ENCODE measurements around the gene SLC30A9.

DNA sequence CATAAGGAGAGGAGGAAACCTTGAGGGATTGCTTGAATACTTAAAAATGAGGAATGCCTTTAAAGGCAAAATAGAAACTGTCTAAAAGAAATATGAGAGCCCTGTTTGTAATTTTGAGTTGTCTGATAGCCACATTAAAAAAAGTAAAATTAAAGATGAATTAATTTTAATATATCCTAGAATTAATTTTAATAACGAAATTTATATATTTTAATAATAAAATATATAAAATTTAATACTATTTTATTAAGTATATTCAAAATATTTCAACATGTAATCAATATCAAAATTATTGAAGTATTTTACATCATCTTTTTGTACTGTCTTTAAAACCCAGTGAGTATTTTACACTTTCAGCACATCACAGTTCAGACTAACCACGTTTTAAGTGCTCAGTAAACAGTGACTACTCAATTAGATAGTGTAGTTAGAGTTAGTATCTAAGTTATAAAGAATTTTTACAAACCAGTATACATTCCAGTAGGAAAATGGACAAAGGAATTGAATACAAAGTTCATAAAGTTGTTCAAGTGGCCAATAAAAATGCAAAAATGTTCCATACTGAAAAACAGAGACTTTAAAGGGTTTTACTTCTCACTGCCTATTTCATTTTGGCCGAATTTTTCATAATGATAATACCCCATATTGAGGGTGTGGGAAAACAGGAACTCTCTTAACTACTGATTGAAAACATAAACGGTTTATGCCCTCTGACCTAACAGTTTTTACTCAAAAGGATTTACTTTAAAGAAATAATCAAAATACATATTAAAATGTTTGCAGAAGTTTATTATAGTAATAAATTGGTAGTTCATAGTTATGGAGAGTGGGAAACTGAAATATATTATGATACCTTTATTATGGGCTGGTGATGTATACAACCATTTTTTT is 2.9 kb downstream of the SLC30A9 start:
- TF ChIP-seq, protein P1, sequence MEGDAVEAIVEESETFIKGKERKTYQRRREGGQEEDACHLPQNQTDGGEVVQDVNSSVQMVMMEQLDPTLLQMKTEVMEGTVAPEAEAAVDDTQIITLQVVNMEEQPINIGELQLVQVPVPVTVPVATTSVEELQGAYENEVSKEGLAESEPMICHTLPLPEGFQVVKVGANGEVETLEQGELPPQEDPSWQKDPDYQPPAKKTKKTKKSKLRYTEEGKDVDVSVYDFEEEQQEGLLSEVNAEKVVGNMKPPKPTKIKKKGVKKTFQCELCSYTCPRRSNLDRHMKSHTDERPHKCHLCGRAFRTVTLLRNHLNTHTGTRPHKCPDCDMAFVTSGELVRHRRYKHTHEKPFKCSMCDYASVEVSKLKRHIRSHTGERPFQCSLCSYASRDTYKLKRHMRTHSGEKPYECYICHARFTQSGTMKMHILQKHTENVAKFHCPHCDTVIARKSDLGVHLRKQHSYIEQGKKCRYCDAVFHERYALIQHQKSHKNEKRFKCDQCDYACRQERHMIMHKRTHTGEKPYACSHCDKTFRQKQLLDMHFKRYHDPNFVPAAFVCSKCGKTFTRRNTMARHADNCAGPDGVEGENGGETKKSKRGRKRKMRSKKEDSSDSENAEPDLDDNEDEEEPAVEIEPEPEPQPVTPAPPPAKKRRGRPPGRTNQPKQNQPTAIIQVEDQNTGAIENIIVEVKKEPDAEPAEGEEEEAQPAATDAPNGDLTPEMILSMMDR (conservative IDR thresholded peaks at IDR 0.05; ENCODE audit: low read depth, low read length), result no peak
- TF ChIP-seq EZH2phosphoT487 (IDR thresholded peaks at IDR 0.05; ENCODE audit: borderline replicate concordance, low read length), result no peak

Measured in PC-3 (cell line).